A172 (cell line): ENCODE results near the gene DIP2A. TPM values are rescaled to one million over a fixed set of nuclear protein-coding genes. Genes with fewer than 3 reads are reported as not detected.

Experiments
- DNase-seq: peaks from one replicate; pipeline ENCODE4 v3.0.0-alpha.2; 2015; ENCODE audit warnings: low spot score
- total RNA-seq: library from RNA; depleted of rRNA; stranded (reverse); fragments of >200 nt; shearing (Covaris generic); gene quantifications from 2 replicates; pipeline ENCODE4 v1.2.3, GENCODE V29; 2014; rRNA removed

DIP2A gene
- total RNA-seq, 1 experiment from 2014 or later, result 8.9 TPM

- DNase-seq, result no peak
Observed at GRCh38 chr21:46618738-46619379, 160.2 kb downstream of the DIP2A start.

Other genes starting within 250 kb of the DIP2A start
- 76.0 and 95.1 TPM in 2 replicates for gene LSS, start 230.1 kb upstream of the DIP2A start, total RNA-seq
- 57.6 and 61.7 TPM in 2 replicates for gene MCM3AP, start 173.3 kb upstream of the DIP2A start, total RNA-seq
- gene YBEY, start 172.5 kb upstream of the DIP2A start, total RNA-seq, result 13.7 and 25.5 TPM in 2 replicates
- gene C21orf58, start 135.0 kb upstream of the DIP2A start, total RNA-seq, result 7.8 and 8.9 TPM in 2 replicates
- gene PCNT, start 134.7 kb upstream of the DIP2A start, total RNA-seq, result 20.1 and 20.5 TPM in 2 replicates
- not detected in 2 replicates for gene S100B, start 146.2 kb downstream of the DIP2A start, total RNA-seq
- gene PRMT2, start 176.8 kb downstream of the DIP2A start, total RNA-seq, result 118 and 130 TPM in 2 replicates